ENCODE measurements around the gene SORCS3. TPM values are rescaled to one million over a fixed set of nuclear protein-coding genes. Genes with fewer than 3 reads are reported as not detected.

Gene SORCS3
- total and polyA plus RNA-seq, 4 donors: 0.29 TPM; not detected in 3

DNA sequence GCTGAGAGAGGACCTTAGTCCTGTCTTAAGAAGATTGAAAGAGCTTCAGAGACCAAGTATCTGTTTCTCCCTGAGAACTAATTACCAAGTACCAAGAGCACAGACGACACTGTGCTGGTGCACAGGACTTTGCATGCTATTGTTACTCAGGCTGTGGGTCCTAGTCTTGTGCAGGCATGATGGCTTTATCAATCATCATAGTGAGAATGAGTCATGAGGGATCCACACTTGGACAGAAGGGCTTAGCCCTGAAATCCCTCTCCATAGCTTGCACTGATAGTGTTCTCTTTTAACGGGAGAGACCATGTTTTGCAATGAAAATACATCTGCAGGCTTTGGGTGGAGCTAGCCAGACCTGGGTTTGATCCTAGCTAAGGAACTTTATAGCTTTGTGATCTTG, 93.3 kb downstream of the SORCS3 start:
- 34 to 39% methylated on average over 2 of the region's 2 CpGs for WGBS, 2 donors
- ATAC-seq (ENCODE audit: low FRiP score) (no peak), DNase-seq (no peak)
- H3K9me3 ChIP-seq (ENCODE audit: control insufficient read depth, low read length): peaks cover 3% of the 10 kb centered on the region
- H3K27ac ChIP-seq (ENCODE audit: low read depth in 1 of 2, low read length in 2 of 2): no peak overlapping the region
- H3K4me1 ChIP-seq (ENCODE audit: control insufficient read depth in 1 of 2, insufficient read depth in 2 of 2, low read length in 2 of 2): no peaks in the 10 kb centered on the region
- no peak overlapping the region for H3K4me3 ChIP-seq (ENCODE audit: low read length in 2 of 2)
- intact Hi-C loops (cut with DNase I): no loop called here
- no peaks in the 10 kb centered on the region for H3K27me3 ChIP-seq (ENCODE audit: control insufficient read depth in 1 of 2, insufficient read depth in 2 of 2, low read length in 1 of 2)
- no peaks in the 10 kb centered on the region for H3K36me3 ChIP-seq (ENCODE audit: control insufficient read depth in 1 of 2, insufficient read depth in 2 of 2, low read length in 1 of 2)

DNA sequence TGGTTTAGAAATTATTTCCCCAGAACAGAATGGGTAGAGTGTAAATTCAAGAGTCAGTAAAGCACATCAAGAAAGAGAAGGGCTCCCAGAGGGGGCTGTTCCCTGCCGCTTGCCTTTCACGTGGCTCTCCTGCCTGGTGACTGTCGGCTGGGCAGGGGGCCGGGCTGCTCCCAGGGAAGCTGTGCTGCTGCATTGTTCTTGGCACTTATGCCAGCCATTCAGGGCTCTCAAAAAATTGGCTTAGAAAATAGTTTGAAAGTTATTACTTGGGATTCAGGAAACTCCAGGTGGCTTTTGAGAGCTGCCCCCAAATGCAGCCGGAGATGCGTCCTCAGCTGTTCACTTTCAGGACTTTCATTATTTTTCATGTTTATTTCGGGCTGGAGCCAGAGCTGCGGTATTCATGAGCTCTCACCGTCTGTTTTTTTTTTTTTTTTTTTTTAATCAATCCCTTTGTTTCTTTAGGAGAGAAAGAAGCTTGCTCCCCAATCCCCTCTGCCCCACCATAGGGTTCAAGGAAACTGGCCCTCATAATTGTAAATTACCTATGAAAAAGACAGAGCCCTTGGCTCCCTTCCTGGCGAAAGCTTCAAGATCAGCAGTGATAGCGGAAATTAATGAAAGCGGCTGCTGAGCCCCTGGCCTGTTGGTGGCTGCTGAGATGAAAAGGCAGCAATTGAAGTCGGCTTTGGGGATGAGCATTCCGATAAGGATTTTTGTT, 94.1 kb downstream of the SORCS3 start:
- DNase-seq (no peak), ATAC-seq (ENCODE audit: low FRiP score) (no peak)
- Histone ChIP-seq H3K36me3 (ENCODE audit: control insufficient read depth in 1 of 2, insufficient read depth in 2 of 2, low read length in 1 of 2) (no peaks in the 10 kb centered on the region), H3K27me3 (ENCODE audit: control insufficient read depth in 1 of 2, insufficient read depth in 2 of 2, low read length in 1 of 2) (no peaks in the 10 kb centered on the region), H3K27ac (ENCODE audit: low read depth in 1 of 2, low read length in 2 of 2) (no peak overlapping the region), H3K4me3 (ENCODE audit: low read length in 2 of 2) (no peak overlapping the region), H3K4me1 (ENCODE audit: control insufficient read depth in 1 of 2, insufficient read depth in 2 of 2, low read length in 2 of 2) (no peaks in the 10 kb centered on the region), H3K9me3 (ENCODE audit: control insufficient read depth, low read length) (peaks cover 3% of the 10 kb centered on the region)
- intact Hi-C loops (cut with DNase I): no loop called here
- WGBS, 2 donors: 26 to 28% methylated on average over 14 of the region's 14 CpGs

DNA sequence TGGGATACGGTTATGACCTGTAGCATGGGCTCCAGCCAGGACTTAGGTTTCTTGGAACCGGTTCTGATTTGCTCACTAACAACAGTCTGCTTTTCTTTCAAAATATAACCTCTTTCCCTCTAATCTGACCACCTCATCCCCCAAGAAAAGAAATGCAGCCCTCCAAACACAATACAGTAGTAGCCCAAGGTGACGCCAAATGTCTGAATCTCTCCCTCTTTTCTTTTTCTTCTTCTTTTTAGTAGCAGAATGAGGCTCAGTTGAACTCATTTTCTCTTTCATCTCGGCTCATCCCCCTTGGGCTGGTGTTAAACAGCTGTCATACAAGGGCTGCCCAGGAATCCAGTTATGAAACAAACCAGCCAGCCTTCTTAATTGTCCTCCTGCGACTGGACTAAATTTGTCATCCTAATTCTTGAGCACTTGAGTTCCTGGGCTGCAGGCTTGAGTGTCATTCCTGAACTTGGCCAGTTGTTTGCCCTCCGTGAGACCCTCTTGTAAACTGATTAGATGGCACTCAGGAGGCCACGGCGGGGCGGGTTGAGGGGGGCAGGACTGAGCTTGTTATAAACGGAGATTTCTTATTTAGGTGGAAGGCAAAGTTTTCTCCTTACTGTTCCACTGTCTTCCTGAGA, 94.8 kb downstream of the SORCS3 start:
- Histone ChIP-seq H3K9me3 (ENCODE audit: control insufficient read depth, low read length) (peaks cover 3% of the 10 kb centered on the region), H3K4me3 (ENCODE audit: low read length in 2 of 2) (no peak overlapping the region), H3K36me3 (ENCODE audit: control insufficient read depth in 1 of 2, insufficient read depth in 2 of 2, low read length in 1 of 2) (no peaks in the 10 kb centered on the region), H3K27ac (ENCODE audit: low read depth in 1 of 2, low read length in 2 of 2) (no peak overlapping the region), H3K27me3 (ENCODE audit: control insufficient read depth in 1 of 2, insufficient read depth in 2 of 2, low read length in 1 of 2) (no peaks in the 10 kb centered on the region), H3K4me1 (ENCODE audit: control insufficient read depth in 1 of 2, insufficient read depth in 2 of 2, low read length in 2 of 2) (no peaks in the 10 kb centered on the region)
- ATAC-seq (ENCODE audit: low FRiP score) (no peak), DNase-seq (no peak)
- intact Hi-C loops (cut with DNase I): no loop called here
- WGBS, 2 donors: 39 to 48% methylated on average over 10 of the region's 10 CpGs

DNA sequence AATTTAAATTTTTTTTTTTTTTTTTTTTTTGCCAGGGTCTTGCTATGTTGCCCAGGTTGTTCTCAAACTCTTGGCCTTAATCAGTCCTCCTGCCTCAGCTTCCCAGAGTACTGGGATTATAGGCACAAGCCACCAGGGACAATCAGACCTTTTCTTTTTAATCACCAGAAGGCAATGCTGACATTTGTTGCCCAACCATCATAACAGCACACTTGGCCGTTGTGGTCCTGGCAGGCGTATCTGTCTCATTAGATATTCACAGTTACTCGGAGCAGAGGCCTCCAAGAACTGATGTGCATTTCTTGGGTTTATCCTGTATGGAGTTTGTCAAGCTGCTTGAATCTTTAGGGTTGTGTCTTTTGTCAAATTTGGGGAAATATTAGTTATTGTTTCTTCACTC, 100.0 kb downstream of the SORCS3 start:
- H3K27ac ChIP-seq (ENCODE audit: low read depth in 1 of 2, low read length in 2 of 2): no peak overlapping the region
- H3K9me3 ChIP-seq (ENCODE audit: control insufficient read depth, low read length): peaks cover 3% of the 10 kb centered on the region
- H3K4me1 ChIP-seq (ENCODE audit: control insufficient read depth in 1 of 2, insufficient read depth in 2 of 2, low read length in 2 of 2): no peaks in the 10 kb centered on the region
- intact Hi-C loops (cut with DNase I): no loop called here
- ATAC-seq (ENCODE audit: low FRiP score) (no peak), DNase-seq (no peak)
- no peak overlapping the region for H3K4me3 ChIP-seq (ENCODE audit: low read length in 2 of 2)
- no peaks in the 10 kb centered on the region for H3K27me3 ChIP-seq (ENCODE audit: control insufficient read depth in 1 of 2, insufficient read depth in 2 of 2, low read length in 1 of 2)
- no peaks in the 10 kb centered on the region for H3K36me3 ChIP-seq (ENCODE audit: control insufficient read depth in 1 of 2, insufficient read depth in 2 of 2, low read length in 1 of 2)
- WGBS, 2 donors: 63 to 67% methylated on average over 3 of the region's 3 CpGs

DNA sequence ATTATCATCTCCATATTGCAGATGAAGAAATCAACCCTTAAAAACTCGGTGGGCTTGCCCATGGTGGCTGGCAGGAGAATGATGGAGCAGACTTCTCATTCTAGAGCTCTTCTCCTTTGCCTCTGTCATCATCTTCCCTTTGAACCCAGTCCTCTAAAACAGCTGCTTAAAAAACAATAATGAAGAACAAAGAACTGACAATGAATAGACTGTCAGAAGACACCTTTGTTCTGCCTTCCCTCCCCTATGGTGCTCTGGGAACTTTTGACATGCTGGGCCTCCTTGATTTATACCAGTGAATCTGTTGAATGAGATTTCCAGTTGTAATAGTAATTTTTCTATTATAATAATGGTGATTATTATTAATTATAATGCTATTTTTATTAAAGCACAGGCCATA, 103.0 kb downstream of the SORCS3 start:
- no peaks in the 10 kb centered on the region for H3K4me1 ChIP-seq (ENCODE audit: control insufficient read depth in 1 of 2, insufficient read depth in 2 of 2, low read length in 2 of 2)
- H3K4me3 ChIP-seq (ENCODE audit: low read length in 2 of 2): no peak overlapping the region
- H3K27me3 ChIP-seq (ENCODE audit: control insufficient read depth in 1 of 2, insufficient read depth in 2 of 2, low read length in 1 of 2): no peaks in the 10 kb centered on the region
- DNase-seq (no peak), ATAC-seq (ENCODE audit: low FRiP score) (no peak)
- H3K27ac ChIP-seq (ENCODE audit: low read depth in 1 of 2, low read length in 2 of 2): no peak overlapping the region
- H3K9me3 ChIP-seq (ENCODE audit: control insufficient read depth, low read length): no peaks in the 10 kb centered on the region
- 64 to 69% methylated on average over 1 of the region's 1 CpG for WGBS, 2 donors
- intact Hi-C loops (cut with DNase I): no loop called here
- no peaks in the 10 kb centered on the region for H3K36me3 ChIP-seq (ENCODE audit: control insufficient read depth in 1 of 2, insufficient read depth in 2 of 2, low read length in 1 of 2)

DNA sequence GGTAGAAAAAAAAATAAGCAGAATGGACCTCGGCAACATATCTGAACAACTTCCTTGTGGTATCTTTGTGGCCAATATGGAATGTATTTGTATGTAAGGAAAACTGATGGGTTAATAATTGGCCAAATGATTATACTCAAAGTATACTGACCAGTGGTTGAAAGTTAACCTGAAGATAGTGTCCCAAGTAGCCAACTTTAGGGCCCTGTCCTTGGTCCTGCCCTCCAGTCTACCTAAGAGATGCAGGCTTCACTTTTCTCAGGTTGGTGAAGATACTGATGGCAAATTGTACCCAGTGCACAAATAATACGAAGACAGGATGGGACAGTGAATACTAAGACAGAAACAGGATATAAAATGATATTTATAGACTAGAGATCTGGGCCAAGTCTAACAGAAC, 109.2 kb downstream of the SORCS3 start:
- Histone ChIP-seq H3K27ac (ENCODE audit: low read depth in 1 of 2, low read length in 2 of 2) (no peak overlapping the region), H3K4me1 (ENCODE audit: control insufficient read depth in 1 of 2, insufficient read depth in 2 of 2, low read length in 2 of 2) (no peaks in the 10 kb centered on the region), H3K4me3 (ENCODE audit: low read length in 2 of 2) (no peak overlapping the region), H3K27me3 (ENCODE audit: control insufficient read depth in 1 of 2, insufficient read depth in 2 of 2, low read length in 1 of 2) (peaks cover 0 to 2% of the 10 kb centered on the region in 2 donors), H3K36me3 (ENCODE audit: control insufficient read depth in 1 of 2, insufficient read depth in 2 of 2, low read length in 1 of 2) (no peaks in the 10 kb centered on the region), H3K9me3 (ENCODE audit: control insufficient read depth, low read length) (no peaks in the 10 kb centered on the region)
- ATAC-seq (ENCODE audit: low FRiP score): no peak
- intact Hi-C loops (cut with DNase I): no loop called here
- DNase-seq: no peak
- WGBS, 2 donors: 53 to 62% methylated on average over 2 of the region's 2 CpGs

DNA sequence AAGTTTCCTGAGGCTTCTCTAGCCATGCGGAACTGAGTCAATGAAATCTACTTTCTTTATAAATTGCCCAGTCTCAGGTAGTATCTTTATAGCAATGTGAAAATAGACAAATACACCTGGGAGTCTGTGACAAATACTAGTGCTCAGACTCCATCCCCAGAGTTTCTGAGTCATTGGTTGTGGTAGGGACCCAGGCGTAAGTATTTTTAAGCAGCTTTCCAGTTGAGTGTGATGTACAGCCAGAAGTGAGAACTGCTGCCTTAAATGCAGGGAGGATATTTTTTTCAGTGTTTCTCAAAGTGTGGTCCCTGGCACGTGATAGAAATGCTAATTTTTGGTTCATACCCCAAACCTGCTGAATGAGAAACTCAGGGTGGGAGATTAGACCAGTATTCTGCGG, 121.7 kb downstream of the SORCS3 start:
- no peak overlapping the region for H3K4me3 ChIP-seq (ENCODE audit: low read length in 2 of 2)
- intact Hi-C loops (cut with DNase I): no loop called here
- no peaks in the 10 kb centered on the region for H3K4me1 ChIP-seq (ENCODE audit: control insufficient read depth in 1 of 2, insufficient read depth in 2 of 2, low read length in 2 of 2)
- WGBS, 2 donors: 72 to 77% methylated on average over 4 of the region's 4 CpGs
- ATAC-seq (ENCODE audit: low FRiP score) (no peak), DNase-seq (no peak)
- H3K36me3 ChIP-seq (ENCODE audit: control insufficient read depth in 1 of 2, insufficient read depth in 2 of 2, low read length in 1 of 2): no peaks in the 10 kb centered on the region
- no peaks in the 10 kb centered on the region for H3K27me3 ChIP-seq (ENCODE audit: control insufficient read depth in 1 of 2, insufficient read depth in 2 of 2, low read length in 1 of 2)
- H3K9me3 ChIP-seq (ENCODE audit: control insufficient read depth, low read length): no peaks in the 10 kb centered on the region
- no peak overlapping the region for H3K27ac ChIP-seq (ENCODE audit: low read depth in 1 of 2, low read length in 2 of 2)

DNA sequence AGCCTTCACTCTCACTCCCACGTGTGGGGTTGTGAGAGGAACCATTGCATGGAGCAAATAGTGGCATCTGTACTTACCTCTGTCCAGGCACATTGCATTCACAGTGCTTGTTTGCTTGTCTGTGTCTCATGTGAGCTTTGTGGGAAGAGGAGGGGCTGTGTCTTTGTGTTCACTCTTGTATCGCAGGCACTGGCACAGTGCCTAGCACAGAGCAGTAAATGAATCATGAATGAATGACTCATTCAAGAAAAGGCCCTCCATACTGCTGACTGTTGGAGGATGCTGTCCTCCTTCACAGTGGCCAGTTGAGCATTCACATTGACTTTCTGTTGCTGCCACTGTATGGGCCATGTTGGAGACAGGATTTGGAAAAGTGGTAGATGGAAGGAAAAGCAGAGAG, 125.3 kb downstream of the SORCS3 start:
- no peak for ATAC-seq (ENCODE audit: low FRiP score)
- no peak for DNase-seq
- H3K4me1 ChIP-seq (ENCODE audit: control insufficient read depth in 1 of 2, insufficient read depth in 2 of 2, low read length in 2 of 2): no peaks in the 10 kb centered on the region
- no peak overlapping the region for H3K27ac ChIP-seq (ENCODE audit: low read depth in 1 of 2, low read length in 2 of 2)
- no peaks in the 10 kb centered on the region for H3K9me3 ChIP-seq (ENCODE audit: control insufficient read depth, low read length)
- WGBS, 2 donors: 27 to 41% methylated on average over 2 of the region's 2 CpGs
- intact Hi-C loops (cut with DNase I): no loop called here
- no peaks in the 10 kb centered on the region for H3K36me3 ChIP-seq (ENCODE audit: control insufficient read depth in 1 of 2, insufficient read depth in 2 of 2, low read length in 1 of 2)
- H3K4me3 ChIP-seq (ENCODE audit: low read length in 2 of 2): no peak overlapping the region
- H3K27me3 ChIP-seq (ENCODE audit: control insufficient read depth in 1 of 2, insufficient read depth in 2 of 2, low read length in 1 of 2): no peaks in the 10 kb centered on the region

DNA sequence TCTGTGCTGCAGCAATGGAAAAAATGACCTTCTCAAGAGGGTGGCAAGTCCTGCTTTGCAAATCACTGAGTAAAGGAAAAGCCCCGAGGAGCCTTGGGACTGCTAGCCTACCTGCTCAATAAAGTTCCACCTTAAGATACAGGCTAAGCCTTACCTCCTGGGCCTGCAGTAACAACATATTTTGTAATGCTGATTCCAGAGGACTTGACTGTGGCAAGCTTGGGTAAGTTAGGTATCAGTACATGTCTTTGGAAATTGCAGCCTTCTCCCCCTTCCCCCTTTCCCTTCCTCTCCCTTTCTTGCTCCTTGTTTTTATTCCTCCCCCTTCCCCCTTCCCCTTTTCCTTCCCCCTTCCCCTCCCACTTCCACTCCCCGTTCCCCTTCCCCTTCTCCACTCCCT, 126.2 kb downstream of the SORCS3 start:
- H3K4me1 ChIP-seq (ENCODE audit: control insufficient read depth in 1 of 2, insufficient read depth in 2 of 2, low read length in 2 of 2): no peaks in the 10 kb centered on the region
- H3K36me3 ChIP-seq (ENCODE audit: control insufficient read depth in 1 of 2, insufficient read depth in 2 of 2, low read length in 1 of 2): no peaks in the 10 kb centered on the region
- H3K27me3 ChIP-seq (ENCODE audit: control insufficient read depth in 1 of 2, insufficient read depth in 2 of 2, low read length in 1 of 2): no peaks in the 10 kb centered on the region
- WGBS, 2 donors: 39% methylated on average over 2 of the region's 2 CpGs
- DNase-seq (no peak), ATAC-seq (ENCODE audit: low FRiP score) (no peak)
- H3K9me3 ChIP-seq (ENCODE audit: control insufficient read depth, low read length): no peaks in the 10 kb centered on the region
- H3K4me3 ChIP-seq (ENCODE audit: low read length in 2 of 2): no peak overlapping the region
- H3K27ac ChIP-seq (ENCODE audit: low read depth in 1 of 2, low read length in 2 of 2): no peak overlapping the region
- intact Hi-C loops (cut with DNase I): no loop called here

All from aorta (tissue), 5 donors.